ENCODE results near the gene APLN.

- TF ChIP-seq POLR2A (IDR thresholded peaks at IDR 0.05; ENCODE audit: low read depth, low read length) (no peak), POLR2AphosphoS5 (IDR thresholded peaks at IDR 0.05; ENCODE audit: low read depth, low read length) (no peak)
Measured at GRCh38 chrX:129653971-129654651, 645 bp downstream of the APLN start.
